ENCODE data around the gene CLTRN.
"Not testable (repeated sequence)": the region's sequence is repeated elsewhere in the genome, so short reads cannot be mapped to it uniquely, and the experiment has no call there.

CLTRN gene

DNA sequence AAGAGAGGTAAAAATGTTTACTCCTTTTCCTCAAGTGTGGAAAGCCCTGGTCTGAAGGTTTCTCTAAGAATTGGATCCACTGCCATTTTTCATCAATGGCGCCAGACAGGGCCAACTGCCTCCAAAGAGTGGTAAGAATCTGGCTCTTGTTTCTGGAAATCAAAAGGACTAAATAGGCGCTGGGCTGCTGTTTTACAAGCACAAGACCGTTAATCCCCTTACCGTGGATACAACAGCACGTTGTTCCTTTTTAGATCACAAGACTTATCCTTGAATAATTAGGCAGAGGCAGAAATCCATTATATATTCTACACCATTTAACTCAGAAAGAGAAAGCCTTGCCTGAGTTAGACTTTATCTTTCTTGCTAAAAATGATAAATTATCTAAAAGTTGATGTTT is 10.6 kb downstream of the CLTRN start:
- in situ Hi-C loops (cut with MboI; ENCODE audit: low sequenced_read_pairs), result no loop called here

DNA sequence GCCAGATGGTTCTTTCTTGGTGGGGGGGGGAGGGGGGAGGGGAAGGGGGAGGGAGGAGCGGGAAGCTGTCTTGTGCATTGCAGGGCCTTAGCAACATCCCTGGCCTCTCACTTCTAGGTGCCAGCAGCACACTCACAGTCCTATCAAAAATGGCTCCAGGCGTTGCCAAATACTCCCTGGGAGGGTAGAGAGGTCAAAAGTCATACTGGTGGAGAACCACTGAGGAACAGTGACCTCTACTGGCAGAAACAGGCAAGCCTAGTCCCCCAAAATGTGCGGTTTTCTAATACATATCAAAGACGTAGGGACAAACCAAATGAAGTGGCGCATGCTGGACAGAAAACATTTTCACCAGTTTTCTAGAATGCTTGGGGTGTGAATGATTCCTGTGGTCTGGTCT is 17.1 kb downstream of the CLTRN start:
- in situ Hi-C loops (cut with MboI; ENCODE audit: low sequenced_read_pairs), result not testable (repeated sequence)

DNA sequence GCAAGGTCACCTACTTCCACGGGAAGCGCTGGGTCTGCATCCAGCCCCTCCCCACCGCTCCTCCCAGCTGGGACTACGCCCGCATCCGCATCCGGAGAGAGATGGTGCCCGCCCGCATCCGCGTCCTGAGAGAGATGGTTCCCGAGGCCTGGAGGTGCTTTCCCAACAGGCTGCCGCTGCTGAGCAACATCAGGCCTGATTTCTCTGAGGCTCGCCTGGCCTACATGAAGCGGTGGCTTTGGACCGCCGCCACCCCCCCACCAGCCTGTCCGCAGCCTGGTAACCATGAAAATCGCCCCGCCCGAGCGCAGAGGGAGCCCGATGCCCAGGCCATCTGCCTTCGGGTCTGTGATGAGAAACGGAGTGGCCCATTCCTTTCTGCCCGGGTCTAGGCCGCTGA is 18.1 kb downstream of the CLTRN start:
- in situ Hi-C loops (cut with MboI; ENCODE audit: low sequenced_read_pairs), result no loop called here

DNA sequence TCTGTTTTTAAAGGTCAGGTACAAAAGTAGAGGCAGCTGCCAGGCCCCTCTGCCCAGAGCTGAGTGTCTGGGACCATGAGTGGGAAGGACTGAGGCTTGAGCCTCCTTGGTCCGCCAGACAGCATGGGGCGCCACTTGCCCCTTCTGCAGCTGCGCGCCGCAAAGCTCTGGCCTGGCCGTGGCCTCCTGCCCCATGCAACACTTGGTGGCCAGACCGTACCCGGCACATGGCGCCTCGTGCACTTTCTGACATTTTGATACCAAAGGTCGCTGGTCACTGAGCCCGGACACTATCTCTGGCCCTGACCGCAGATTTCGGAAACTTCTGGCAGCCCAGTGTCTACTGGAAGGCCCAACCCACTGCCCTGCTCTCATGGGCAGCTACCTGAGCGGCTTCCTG is 18.6 kb downstream of the CLTRN start:
- in situ Hi-C loops (cut with MboI; ENCODE audit: low sequenced_read_pairs), result no loop called here

DNA sequence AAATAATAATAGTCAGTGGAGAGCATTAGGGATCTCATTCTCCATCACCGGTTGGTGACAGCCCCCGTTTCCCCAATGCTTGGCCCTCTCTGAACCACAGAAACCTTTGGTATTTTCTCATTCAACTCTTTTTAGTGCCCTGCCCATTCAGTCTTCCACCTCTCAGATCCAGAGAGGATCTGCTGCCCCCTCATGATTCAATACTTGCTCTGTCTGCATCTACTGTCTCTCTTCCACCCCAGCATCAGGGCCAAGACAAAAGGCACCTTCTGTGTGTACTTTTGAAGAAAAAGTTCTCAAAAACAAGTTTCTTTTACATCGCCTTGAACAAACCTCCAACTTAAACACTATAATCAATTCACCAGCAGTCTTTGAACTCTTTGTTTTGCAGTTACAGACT is 19.3 kb downstream of the CLTRN start:
- in situ Hi-C loops (cut with MboI; ENCODE audit: low sequenced_read_pairs), result no loop called here

DNA sequence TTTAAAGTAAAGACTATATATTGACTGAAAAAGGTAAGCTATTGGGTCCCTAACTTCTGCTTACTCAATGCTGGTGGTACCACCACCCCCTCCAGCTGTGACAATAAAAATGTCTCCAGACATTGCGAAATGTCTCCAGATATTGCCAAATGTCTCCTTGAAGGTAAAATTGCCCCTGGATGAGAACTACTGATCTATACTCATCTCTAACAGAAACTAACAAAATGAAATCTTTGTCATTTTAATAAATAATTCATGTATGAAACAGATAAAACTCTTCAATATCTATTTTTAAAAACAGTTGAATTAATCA is 20.1 kb downstream of the CLTRN start:
- in situ Hi-C loops (cut with MboI; ENCODE audit: low sequenced_read_pairs), result no loop called here

DNA sequence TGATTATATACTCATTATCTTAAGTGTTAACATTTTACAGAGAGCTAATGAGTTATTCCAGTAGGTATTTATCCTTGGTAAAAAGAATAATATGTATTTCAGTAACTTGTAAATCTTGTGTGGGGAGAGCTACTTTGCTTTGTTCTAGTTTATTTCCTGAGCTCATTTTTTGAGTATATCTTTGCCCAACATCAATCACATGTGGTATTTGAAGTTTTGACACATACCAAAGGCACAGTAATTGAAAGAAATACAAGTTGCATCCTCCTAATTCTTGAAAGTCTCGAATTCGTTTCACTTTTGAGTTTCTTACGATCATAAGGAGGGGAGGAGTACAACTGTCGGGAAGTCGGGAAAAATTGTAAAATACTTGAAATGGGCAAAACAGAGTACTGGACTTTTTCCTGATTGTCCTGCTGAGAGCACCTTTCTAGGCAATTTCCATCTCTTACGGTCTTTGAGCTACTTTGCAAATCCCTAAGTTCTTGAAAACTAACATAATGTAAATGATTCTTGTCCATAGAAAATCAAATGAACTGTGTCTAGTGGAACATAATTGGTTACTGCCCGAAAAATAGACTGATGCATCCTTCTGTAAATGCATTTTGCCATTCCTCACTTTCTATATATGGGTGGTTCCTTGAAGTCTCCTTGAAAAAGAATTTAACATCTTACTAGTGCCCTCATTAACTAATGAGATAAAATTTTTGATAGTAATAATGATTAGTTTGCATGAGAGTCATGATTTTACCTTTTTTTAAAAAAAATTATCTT is 20.6 kb downstream of the CLTRN start:
- in situ Hi-C loops (cut with MboI; ENCODE audit: low sequenced_read_pairs), result no loop called here

DNA sequence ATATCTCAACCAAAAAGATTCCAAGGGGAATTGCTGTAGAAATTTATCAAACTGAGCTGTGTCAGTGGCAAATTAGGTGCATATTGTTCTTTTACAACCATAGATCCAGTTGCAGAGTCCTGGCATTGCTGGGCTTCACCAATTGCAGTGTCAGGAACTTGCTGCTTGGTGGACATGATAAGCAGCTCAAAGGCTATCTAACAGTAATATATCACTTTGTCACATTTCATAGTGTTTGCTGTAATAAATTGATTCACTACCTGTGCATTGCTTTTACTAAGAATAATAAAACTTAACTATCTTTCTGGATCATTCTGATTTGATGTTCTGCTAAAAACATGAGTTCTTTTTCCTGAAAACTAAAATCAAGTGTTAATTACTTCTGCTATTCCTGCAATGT is 33.0 kb downstream of the CLTRN start:
- in situ Hi-C loops (cut with MboI; ENCODE audit: low sequenced_read_pairs), result no loop called here

DNA sequence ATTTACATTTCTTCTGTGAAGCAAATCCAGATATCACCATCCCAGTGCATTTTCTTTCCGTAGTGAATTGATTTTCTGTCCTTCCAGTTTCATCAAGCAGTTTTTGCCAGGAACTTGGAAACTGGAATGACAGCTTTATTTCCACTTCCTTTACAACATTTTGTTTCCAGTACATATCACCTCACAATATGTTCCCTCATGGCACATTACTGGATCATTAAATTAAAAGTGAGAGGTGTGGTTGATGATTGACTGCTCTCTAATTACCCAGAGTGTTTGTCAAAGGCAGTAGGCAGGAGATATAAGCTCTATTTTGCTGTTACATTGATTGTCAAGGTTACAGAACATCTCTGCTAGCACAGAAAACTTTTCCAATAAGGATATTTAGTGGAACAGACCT is 41.6 kb downstream of the CLTRN start:
- in situ Hi-C loops (cut with MboI; ENCODE audit: low sequenced_read_pairs), result no loop called here

DNA sequence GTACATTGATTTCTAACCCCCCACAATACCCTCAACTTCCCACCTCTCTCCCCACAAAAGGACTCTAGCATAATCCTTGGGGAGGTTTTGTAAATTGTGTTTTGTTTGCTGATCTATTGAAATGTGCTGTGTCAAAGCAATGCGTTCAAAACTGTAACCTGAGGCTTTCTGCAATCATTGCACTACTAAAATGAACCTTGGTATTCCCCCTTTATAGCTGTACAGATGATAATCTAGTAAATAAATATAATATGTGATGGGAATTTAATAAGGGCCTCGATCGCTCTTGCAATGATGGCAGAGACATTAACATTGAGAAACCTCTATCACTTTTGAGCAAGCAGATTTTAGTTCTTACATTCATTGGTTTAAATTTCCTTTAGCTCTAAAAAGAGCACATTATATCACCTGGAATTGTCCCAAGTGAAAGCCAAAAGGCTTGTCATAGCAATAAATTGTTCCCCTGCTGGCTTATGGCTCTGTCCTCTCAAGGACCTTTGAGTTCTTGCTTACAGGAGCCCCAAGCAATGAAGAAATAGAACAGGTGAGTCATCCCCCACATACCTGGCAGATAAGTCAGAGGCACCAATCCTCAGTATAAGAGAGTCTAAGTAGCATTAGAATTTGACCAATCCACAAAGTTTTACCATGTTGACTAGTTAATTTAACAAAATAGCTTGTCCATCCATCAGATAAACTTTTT is 45.4 kb downstream of the CLTRN start:
- in situ Hi-C loops (cut with MboI; ENCODE audit: low sequenced_read_pairs), result no loop called here

DNA sequence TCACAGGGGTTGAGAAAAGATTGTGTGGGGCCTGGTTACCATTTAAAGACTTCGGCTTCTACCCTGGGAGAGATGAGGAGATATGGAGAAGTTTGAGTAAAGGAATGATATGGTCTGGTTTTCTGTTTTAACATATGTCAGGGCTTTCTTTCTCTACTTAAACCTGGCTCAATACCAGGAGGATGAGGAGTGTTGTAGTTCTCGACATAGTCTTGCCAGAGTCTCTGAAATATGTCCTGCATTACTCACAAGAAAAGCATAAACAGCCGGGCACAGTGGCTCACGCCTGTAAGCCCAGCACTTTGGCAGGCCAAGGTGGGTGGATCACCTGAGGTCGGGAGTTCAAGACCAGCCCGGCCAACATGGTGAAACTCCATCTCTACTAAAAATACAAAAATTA is 47.5 kb downstream of the CLTRN start:
- in situ Hi-C loops (cut with MboI; ENCODE audit: low sequenced_read_pairs), result no loop called here

DNA sequence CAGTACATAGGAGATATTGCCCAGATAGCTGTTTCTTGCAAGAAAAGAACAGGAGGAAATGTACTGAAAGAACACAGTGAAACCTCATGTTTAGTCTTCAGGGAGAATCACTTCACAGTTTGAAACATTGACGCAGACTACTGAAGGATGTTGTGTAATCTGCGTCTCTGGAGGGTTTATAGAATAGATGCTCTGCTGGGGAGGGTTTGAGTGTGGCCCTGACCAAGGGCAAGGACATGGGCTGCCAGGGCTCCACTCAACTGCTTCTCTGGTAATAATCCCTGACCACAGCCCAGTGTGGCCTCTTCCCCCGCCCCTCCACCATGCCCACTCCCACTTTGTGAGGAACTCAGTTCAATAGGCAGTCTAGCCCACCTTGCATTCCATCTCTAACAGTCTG is 48.1 kb downstream of the CLTRN start:
- in situ Hi-C loops (cut with MboI; ENCODE audit: low sequenced_read_pairs), result no loop called here

DNA sequence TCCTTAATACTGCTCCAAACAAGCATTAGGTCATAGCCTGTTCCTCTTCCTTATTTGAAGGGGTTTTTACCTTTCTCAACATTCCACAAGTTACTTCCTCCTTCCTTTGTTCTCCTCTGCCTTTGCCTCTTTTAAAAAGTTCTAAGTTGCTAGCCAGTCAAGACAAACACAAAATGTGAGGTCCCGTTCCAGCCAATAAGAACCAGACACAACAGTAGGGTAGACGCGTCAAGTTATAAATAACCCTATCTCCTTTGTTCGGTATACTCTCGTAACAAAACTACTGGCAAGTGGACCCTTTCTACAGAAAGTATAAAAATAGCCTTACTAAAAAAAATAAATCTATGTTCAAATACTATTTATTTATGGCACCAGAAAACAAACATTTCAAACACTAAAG is 57.5 kb downstream of the CLTRN start:
- in situ Hi-C loops (cut with MboI; ENCODE audit: low sequenced_read_pairs), result no loop called here

DNA sequence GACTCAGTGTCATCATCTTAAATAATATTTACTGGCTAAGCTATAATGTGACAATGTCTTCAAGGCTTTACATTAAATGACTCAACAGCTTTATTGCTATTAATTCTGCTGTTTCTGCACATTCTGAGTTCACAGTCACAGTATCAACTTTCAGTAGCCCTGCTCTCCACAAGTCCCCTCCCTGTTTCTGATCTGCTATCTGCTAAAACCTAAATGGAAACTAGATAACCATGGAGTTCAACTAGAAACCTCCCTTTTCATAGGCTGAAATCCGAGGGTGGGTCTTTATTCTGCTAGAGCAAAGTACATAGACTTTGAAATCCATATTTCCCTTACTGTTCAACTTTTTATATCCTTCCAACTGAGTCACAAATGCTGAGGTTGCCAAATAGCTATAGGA is 58.5 kb downstream of the CLTRN start:
- in situ Hi-C loops (cut with MboI; ENCODE audit: low sequenced_read_pairs), result no loop called here

DNA sequence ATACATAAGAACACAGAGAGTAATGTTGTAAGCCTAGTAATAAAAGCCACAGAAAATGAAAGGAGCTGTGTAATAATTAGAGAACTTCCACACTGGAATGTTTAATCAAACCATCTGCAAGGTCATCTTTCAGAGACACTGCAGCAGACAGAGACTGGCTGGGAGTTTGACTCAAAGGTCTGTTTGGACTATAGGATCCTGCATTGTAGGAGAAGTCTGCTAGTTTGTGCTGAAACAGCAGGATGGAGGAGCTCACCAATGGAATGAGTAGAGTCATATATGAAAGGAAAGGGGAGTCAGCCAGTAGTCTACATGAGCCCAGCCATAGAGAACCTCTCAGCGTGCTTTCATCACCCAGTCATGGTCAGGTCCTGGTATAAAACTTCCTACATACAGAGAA is 59.4 kb downstream of the CLTRN start:
- in situ Hi-C loops (cut with MboI; ENCODE audit: low sequenced_read_pairs), result no loop called here

DNA sequence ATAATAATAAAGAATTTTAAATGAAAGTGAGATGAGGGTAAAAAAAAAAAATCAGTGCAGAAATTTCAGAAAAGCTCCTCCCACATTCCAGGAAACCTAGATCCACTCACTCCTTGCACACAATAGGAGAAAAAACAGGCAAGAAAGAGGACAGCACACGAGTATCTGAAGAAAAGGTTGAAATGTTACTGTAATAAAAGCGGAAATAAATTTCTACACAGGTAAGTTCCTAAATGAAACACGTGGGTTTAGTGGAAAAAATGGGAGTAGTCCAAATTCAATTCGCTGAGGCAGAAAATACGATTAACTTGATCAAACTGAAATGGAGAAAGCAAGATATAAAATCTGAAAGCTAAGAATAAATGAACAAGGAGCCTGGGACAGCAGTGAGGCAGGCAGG is 61.8 kb downstream of the CLTRN start:
- in situ Hi-C loops (cut with MboI; ENCODE audit: low sequenced_read_pairs), result no loop called here

DNA sequence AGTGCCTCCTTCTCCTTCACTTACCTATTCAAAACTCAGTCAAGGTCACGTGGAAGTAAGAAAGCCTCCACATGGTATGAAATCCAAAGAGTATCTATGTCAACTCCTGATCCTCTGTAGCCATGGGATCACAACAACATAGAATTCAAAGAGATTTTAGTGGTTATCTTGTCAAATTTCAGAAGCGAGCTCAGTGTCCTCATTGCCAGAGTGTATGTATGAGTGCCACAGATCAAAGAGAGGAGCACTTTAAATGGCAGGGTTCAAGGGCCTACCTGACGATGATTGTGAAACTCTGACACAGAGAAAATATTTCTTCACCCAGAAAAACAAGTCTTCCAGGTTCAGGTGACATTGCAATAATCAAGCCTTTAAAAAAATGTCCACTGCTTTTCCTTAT is 62.7 kb downstream of the CLTRN start:
- in situ Hi-C loops (cut with MboI; ENCODE audit: low sequenced_read_pairs), result no loop called here

DNA sequence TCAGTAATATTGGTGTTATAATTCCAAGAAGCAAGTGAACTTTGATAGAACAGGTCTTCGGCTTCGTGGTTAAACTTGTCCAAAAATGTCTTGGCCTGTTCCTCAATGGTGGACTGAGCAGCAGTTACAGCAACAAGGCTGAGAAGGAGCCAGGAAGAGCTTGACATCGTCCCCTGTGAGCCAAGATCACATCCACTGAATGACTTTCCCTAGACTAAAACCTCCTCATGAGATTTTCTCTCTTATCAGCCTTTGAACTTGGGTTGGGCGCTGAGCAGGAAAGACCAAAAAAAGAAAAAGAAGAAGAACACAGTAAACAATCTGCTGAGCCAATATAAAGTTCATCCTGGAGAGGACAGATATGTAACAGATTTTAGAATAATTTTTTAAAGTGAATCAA is 63.9 kb downstream of the CLTRN start, which contains the start of gene ACE2:
TSS of gene ACE2 (minus strand) at position 216 of the 400 bp plus-strand sequence. CDS start at position 167, 49 bp downstream.
- in situ Hi-C loops (cut with MboI; ENCODE audit: low sequenced_read_pairs), result no loop called here

DNA sequence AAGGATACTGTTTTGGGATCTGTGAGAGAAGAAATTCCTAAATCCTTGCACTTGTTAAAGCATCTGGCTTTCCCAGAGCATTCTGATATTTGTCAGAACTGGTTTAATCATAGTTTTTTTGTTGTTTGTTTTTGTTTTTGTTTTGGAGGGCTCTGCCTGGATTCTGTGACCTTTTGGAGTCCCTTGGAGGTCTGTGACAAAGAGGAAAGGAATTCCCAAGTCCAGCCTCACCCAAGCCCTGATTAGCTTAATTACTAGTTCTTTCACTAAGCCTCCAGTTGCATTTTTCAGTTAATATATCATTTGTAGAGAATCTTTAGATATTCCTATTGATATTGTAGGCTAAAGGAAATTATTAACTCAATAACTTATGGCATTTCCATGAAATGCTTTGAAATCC is 64.6 kb downstream of the CLTRN start:
- in situ Hi-C loops (cut with MboI; ENCODE audit: low sequenced_read_pairs), result no loop called here

DNA sequence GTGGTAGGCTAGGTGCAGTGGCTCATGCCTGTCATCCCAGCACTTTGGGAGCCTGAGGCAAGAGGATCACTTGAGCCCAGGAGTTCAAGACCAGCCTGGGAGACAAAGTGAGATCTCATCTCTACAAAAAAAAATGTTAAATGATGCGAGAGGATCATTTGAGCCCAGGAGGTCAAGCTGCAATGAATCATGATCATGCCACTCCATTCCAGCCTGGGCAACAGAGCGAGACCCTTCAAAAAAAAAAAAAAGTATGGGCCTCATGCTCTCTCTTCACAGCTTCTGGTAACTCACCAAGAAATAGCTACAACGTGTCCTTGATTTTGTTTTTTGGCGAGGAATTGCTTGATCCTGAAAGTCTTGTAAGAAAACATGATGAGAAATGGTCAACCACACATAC is 65.1 kb downstream of the CLTRN start:
- in situ Hi-C loops (cut with MboI; ENCODE audit: low sequenced_read_pairs), result no loop called here

DNA sequence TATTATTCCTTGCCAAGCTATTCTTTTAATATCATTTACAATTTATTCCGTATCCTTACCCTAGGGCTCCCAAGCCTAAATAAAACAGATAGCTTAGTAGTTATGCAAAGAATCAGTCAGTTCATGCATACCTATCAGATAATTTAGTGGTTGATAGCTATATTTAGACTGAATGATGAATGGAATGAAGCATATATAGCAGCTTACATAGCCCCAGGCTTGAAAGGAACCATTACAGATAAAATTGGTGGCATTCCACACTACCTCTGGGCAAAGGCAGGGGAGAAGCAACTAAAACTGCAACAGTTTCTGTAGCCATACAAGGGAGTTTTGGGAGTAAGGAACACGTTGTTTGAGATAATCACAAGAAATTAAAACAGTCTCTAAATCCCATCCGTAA is 66.6 kb downstream of the CLTRN start:
- in situ Hi-C loops (cut with MboI; ENCODE audit: low sequenced_read_pairs), result no loop called here

DNA sequence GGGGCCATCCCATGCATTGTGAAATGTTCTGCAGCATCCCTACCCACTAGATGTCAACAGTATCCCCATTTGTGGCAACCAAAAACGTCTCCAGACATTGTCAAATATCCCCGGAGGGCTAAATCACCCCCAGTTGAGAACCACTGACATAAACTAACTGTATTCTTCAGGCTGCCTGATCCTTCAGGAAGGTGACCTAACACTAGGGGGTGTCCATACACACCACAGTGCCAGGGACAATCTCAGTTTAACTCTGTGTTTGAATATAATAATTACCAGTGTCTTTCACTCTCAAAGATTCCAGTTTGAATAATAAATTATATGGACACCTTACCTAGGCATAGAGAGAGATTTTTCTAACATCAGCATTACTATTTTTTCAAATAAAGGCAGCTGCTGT is 70.2 kb downstream of the CLTRN start:
- in situ Hi-C loops (cut with MboI; ENCODE audit: low sequenced_read_pairs), result no loop called here
